GM21515 (cell line): ENCODE data around the gene SPATA18.
A peak's percentile ranks its signal among the peaks of the same experiment; 100 is the strongest.
"Not testable (repeated sequence)": the region's sequence is repeated elsewhere in the genome, so short reads cannot be mapped to it uniquely, and the experiment has no call there.

ENCODE experiments used
- ATAC-seq: cut with Tn5 transposase; IDR thresholded peaks from one replicate; pipeline ENCODE4 v1.9.1; 2021; ENCODE audit not compliant: unreplicated experiment

Gene SPATA18

DNA sequence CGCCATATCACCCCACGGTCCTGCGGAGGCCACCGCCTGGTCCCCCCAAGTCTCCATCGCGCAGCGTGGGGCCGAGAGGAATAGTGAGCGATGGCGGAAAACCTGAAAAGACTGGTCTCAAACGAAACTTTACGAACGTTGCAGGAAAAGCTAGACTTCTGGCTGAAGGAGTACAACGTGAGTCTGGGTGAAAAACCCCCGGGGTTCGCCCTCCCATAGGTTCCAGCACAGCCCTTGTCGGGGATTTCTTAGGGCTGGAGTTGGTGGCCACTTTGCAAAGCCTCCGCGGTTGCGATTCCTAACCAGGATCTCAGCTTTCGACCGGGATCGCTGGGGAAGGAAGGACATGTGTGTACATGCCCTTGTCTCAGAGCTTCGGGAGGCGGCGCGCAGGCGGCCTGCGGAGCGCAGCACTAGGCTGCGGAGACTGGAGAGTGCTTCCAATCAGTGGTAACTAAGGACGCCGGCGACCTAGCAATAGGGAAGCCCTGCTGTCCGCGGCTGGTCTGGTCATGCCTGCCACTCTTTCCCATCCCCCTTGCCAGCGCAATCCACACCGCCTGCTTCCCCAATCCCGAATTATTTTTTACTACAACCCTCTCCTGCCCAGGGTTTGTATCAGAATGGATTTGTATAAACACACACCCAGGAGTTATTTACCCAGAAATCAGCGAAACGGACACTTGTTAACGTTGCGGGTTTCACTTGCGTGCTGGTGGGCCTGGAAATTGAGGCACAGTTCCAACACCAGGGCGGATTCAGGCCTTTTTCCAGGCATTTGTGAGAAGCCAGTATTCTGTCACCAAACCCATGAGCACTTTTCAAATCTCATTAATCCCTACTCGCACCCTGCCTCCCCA, 741 bp downstream of the SPATA18 start:
- ATAC-seq, result peak; percentile 58

DNA sequence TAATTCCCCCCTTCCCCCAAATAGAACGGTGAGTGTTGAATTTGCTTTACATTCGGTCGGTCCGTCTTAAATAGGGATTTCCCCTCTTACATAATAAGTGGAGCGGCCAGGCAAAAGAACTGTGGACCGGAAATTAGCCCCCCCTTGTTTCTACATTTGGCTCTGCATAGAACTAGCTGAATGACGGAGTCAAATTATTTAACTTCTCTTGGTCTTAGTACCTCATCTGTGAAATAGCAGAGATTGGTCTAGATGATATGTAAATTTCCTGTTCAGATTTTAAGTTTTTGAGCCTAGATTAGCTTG, 1.3 kb downstream of the SPATA18 start:
- peak; percentile 72 for ATAC-seq

DNA sequence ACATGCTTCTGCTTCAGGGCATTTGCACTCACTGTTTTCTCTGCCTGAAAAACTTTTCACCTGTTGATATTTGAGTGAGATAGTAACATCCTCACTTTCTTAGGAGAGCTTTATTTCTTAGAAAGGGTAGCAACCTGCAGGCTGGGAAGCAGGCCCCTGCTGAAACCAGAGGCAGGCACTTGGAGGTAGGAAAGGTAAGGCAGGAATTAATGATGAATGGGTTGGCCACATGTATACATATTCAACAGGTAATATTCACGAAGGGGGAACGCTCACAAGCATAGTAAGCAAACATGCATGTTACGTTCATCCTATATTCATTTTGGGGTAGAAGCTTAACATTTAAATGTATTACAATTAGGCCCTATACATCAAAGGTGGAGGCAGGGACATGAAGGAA, 3.1 kb downstream of the SPATA18 start:
- no peak for ATAC-seq

DNA sequence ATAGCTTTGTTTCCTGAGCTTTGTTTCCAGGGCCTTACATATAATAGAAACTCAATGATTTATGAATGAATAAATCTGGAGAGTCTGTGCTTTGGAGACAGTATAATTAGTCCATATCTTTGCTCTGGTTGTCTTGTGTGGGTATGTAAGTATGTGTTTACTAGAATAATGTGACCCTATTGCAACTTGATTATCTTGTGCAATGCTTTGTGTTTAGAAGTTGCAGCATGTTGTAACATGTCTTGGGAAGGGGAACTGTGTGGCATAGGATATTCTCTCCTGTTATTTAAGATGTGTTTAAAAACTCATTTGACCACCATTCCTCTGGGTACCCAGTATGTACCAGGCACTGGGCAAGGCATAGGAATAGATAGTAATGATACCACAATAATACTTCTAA, 6.1 kb downstream of the SPATA18 start:
- ATAC-seq, result no peak

DNA sequence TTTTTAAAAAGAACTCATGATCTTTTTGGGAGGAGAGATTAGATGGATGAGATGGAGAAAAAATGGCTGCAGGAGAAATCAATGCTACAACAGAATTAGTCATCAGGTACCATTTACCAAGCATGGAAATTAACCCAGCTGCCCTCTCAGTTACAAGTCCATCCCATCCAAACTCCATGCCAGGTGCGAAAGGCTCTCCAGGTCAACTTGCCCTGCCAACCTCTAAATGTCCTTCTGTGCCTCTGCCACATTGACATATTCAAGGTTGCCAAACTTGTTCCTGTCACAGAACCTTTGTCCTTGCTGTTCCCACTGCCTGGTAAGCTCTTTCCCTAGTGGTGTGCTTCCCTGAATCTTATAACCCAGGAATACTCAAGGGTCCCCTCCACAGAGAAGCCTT, 7.2 kb downstream of the SPATA18 start:
- ATAC-seq, result no peak

DNA sequence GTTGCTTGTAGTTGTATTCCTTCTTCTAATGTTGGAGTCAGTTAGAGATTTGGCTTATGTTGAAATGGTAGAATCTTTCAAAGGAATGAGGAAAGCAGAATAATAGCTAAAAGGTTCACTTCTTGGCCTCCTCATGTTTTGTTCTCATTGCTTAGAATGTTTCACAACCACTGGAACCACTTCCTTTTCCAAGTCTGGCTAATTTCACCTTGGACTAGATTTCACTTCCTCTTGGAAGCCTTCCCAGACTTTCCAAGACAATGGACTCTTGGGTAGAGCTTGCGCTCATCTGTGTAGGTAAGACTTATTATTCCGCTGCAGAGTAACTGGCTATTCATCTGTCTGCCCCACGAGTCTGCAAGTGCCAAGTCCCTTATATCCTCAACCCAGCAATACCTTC, 8.3 kb downstream of the SPATA18 start:
- no peak for ATAC-seq

DNA sequence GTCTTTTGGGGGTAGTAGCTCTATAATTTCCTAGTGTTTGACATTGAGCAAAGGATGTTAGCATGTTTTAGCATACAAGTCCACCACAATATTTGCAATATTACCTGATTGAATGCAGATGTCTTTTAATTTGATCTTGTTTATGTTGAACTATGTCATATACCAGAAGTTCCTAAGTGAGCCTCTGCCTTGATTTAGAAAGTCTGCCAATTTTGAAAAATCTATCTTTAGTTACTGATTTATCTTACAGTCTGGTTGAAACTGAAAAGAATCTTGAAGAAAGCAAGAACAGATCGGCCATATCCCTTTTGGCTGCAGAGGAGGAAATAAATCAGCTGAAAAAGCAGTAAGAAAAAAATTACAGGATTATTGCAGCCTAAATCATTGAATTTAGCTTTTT, 18.5 kb downstream of the SPATA18 start:
- ATAC-seq, result no peak

DNA sequence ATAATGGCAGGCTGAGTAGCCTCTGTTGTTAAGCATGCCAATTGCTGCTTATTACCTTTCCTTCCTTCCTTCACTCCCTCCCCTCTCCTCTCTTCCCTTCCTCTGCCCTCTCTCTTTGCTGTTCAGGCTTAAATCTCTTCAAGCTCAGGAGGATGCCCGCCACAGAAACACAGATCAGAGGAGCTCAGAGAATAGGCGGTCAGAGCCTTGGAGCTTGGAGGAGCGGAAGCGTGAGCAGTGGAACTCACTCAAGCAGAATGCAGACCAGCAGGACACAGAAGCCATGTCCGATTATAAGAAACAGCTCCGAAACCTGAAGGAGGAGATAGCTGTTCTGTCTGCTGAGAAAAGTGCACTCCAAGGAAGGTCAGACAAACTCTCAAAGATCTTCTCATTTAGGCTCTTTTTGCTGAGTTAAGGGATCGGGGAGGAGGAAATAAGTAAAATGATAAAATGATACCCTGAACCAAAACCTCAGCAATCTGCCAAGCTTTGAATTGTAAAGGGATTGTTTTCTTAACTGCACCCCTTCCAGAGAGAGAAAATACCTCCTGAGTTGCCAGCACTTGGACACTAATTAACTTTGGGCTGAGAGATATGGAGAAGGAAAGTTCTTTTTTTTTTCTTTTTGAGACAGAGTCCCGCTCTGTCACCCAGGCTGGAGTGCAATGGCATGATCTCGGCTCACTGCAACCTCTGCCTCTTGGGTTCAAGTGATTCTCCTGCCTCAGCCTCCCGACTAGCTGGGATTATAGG, 20.9 kb downstream of the SPATA18 start:
- no peak for ATAC-seq

DNA sequence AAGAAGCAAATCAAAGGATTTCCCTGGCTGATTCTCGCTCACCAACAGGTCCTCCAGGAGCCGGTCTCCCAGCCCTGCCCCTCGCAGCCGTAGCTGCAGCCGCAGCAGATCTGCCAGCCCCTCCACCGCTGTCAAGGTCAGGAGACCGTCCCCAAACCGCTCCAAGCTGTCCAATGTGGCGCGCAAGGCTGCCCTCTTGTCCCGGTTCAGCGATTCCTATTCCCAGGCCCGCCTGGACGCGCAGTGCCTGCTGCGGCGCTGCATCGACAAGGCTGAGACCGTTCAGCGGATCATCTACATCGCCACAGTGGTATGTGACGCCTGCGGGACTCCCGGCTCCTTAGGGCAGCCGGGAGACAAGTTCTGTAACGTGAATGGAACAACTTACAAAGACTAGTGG, 25.6 kb downstream of the SPATA18 start:
- no peak for ATAC-seq

DNA sequence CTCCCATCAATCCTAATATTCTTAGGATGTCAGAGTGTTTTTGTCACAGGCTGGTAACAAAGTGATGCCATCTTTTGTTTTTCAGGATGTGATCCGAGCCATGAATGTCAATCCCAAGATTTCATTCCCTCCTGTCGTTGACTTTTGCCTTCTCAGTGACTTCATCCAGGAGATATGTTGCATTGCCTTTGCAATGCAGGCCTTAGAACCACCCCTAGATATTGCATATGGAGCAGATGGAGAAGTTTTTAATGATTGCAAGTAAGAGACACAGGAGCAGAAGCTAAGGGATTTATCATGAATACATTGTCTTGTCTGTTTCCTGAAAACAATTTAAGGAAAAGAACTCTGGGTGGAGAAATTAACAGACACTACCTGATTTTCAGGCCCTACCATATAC, 28.6 kb downstream of the SPATA18 start:
- no peak for ATAC-seq

DNA sequence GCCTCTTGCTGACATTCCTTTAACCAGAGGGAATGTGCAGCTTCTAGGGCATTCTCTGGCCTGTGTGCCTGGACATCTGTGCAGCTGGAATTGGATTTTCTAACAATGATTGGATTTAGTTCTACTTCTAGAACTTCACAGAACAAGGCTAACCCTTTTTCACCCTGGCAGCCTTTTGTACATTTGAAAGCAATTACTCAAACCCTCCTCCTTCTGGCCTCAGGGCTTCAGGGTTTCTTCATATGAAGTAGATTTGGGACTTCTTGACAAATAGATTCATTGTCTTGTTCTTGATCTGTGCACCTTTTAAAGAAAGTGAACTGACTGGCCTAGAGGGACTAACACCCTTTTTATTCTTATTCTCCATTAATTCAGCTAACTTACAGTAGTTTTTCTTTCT, 30.1 kb downstream of the SPATA18 start:
- ATAC-seq, result no peak

DNA sequence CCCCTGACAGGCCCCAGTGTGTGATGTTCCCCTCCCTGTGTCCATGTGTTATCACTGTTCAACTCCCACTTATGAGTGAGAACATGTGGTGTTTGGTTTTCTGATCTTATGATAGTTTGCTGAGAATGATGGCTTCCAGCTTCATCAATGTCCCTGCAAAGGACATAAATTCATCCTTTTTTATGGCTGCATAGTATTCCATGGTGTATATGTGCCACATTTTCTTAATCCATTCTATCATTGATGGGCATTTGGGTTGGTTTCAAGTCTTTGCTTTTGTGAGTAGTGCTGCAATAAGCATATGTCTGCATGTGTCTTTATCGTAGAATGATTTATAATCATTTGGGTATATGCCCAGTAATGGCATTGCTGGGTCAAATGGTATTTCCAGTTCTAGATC, 35.3 kb downstream of the SPATA18 start:
- not testable (repeated sequence) for ATAC-seq

DNA sequence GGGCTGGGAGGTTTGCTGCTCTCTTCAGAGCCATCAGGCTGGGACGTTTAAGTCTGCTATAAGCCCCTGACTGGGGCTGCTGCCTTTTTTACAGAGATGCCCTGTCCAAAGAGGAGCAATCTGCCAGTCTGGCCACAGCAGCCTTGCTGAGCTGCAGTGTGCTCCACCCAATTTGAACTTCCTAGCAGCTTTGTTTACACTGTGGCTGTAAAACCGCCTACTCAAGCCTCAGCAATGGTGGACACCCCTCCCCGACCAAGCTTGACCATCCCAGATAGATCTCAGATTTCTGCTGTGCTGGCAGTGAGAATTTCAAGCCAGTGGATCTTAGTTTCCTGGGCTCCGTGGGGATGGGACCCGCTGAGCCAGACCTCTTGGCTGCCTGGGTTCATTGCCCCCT, 40.7 kb downstream of the SPATA18 start:
- no peak for ATAC-seq

DNA sequence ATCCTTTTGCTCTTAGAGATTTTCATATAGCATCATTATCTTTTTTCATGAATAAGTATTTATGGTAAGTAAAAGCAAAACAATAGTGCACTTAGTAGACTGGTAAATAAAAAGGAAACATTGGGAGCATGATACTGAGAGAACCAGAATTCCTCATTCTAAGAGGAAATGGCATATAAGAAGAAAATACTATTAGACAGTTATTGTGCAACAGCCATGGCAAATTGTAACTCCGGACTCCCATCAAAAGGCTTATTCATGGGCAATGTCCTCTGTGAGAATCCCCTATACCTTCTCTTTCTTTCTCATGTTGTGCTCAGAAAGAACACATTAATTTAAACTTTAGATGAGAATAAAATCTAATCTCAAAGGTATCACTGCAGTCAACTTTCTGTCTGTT, 42.4 kb downstream of the SPATA18 start:
- ATAC-seq, result no peak

DNA sequence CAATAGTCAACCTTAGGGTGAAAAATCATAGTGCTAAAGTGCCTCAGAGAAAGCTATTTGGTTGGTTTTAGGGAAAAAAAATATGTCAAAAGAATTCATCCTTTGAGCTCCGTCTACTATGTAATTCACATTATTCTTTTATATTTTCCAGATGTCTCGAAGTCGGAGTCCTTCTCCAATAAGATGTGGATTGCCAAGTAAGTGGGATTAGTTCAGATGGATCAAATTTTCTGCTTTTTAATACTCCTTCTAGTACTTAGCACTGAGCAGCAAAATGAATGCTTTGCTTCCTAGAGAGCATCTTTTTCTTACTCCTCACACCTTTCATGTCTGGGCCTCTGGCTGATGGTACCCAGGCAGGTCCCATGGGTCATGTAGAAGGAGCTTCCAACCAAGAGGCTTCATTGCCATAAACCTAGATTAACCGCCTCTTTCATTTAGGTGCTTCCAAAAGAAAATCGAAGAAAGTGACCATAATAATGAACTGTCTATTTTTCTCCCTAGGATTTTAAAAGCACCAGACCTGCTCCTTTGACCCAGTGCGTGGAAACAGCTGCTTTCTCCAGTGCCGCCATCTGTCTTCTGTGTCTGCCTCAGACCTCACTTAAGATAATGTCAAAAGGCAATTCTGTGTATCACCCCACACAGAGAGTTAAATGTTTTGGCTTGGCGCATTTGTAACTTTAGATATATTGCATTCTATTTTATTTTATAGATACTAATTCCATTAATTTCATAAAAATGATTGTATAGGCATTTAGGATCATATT, 43.5 kb downstream of the SPATA18 start:
- no peak for ATAC-seq

DNA sequence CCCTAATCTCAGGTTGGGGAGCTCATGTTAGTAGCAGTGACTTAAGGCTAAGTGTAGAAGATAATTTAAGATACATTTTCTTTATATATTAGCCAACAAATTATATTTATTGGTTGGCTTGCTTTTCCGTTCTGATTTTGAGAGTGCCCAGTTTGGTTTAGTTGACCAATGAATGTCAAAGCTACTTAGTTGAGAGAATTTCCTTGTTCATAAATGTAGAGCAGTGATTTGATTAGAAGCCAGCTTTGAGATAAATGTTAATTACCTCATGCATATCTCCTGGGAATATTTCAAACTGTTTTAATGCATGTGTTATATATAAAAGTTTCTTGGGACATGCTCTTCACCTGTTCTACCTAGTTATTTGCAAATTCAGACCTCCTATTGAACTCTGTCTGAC, 44.3 kb downstream of the SPATA18 start:
- ATAC-seq, result no peak

DNA sequence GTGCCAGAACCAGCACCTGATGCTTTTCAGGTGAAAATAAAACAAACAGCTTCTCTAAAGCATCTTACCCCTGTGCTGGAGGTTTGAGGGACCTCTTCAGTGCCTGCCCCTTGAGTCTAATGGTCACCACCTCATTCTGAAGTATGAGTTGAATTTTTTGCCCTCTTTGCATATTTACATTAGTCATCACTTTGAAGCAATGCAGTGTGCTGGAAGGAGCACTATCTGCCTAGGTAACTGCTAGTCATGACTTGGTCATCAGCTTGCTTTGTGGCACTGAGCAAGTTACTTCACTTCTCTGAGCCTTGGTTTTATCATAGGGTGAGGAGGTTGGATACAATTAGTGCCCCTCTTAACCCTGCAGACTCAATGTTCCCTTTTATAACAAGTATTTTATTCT, 44.9 kb downstream of the SPATA18 start:
- ATAC-seq, result no peak

DNA sequence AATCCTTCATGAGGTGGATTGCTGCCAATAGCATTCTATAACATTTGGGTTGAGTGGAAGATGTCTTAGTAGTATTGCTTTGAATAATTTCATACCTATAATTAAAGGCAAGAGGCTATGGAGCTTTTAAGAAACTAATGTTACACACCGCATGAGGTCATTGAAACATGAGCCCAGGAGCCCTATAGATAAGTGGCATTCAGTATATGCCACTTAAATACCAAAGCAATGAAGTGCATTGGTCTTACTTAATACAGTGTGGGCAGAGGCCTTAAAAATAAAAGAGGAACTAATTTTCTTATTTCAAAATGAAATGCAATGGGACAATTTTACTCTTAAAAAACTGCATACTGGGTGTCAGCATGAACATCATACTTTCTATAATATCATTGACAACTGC, 47.5 kb downstream of the SPATA18 start:
- no peak for ATAC-seq

DNA sequence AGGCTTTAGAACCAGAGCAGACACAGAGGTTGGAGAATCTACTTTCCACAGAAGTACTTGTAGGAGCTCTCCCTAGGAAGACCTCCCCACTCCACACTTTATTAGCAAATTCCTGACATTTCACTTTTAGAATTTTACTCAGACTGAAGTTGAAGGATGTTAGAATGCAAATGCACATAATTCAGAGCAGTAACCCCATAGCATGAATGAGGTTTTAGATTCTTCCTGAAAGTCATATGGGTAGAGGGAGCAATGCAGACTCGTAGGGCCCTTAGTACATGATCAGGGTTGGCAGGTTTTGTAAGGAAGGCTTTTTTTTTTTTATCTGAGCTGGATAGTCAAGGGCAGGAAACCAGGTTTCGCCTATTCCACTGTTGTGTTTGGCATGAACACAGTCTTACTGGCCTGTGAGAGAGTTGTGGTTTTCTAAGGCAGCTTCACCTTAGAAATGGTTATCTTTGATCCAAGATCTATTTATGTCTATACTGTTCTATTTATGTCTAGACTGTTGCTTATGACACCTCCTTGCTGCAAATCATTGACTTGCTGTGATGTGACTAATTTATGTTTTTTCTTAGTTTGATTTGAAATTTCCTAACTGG, 48.9 kb downstream of the SPATA18 start:
- no peak for ATAC-seq

DNA sequence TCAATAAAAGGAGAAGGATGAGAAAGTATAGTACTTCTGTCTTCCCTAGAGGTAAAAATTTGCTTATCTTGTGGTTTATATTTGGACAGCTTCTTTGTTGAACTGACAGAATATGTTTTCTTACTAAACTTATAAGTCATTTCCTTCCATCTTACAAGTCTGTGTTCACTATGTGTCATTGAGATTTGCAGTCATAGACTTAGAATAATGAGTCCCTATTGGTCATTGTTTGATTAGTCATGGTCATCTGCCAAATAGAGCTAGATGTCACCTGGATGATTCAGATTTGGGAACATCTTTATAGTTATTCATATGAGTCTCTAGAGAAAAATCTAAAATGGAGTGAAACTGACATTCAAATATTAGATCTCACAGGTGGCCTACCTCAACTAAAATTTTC, 51.5 kb downstream of the SPATA18 start:
- ATAC-seq, result no peak

DNA sequence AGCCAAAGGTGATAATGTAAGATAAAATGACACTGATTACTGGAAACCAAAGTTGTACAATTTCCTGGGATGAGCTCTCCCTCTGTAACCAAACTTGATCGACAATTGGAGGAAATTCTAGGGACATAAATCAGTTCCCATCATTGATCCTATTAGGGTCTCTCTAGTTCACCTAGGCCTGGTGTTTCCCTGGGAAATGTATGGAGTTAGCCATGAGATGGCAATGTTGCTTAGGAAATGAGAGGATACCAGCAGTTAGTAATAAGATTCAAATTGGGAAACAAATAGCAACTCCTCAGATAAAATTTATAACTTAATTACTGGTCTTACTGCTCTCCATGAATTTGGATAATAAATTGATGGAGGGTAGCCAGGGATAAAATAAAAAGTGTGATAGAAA, 52.2 kb downstream of the SPATA18 start:
- ATAC-seq, result no peak

DNA sequence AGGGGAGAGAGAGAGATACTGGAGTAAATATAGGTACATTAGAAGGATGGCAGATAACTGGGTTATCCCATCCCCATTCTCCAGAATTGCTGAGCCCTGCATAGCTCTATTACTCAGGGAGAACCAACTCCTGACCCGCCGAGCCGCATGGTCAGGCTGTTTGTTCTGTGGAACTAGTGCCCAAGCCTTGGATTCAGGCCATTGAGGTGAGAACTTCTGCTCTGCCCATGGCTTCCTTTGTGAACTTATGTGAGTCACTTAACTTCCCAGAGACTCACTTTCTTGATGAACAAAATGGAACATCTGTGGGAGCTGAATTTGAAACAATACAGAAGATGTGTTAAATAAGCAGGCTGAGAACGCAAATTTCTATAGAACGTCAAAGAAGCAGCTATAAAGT, 54.2 kb downstream of the SPATA18 start:
- ATAC-seq, result no peak
